H1 (cell line): ENCODE results near the gene THTPA. TPM values are rescaled to one million over a fixed set of nuclear protein-coding genes. Genes with fewer than 3 reads are reported as not detected.

ENCODE experiments used
- CTCF ChIA-PET: fragments of 300-600 bp; sonication (Branson Sonifier 250); formaldehyde crosslinking; loops from one replicate; lab custom pipeline; 2021; ENCODE audit not compliant: partially characterized antibody; lab: Charles Lee
- POLR2A ChIA-PET: fragments of 300-600 bp; sonication (Branson Sonifier 250); formaldehyde crosslinking; loops from one replicate; lab custom pipeline; 2021; ENCODE audit warnings: inconsistent platforms; ENCODE audit not compliant: partially characterized antibody; lab: Charles Lee
- DNase-seq, 2 experiments: peaks; one replicate each; pipeline versions ENCODE4 v3.0.0 to v3.0.0-alpha.2; 2010 to 2022; ENCODE audit warnings: low spot score in 2 of 2, low read depth in 1 of 2, mixed read lengths in 1 of 2
- FAIRE-seq: peaks from 2 replicates; lab custom pipeline; 2011; peaks lifted over from hg19 to GRCh38; lab: Jason Lieb, UNC
- H2AFZ ChIP-seq: 2 replicates; pipeline ENCODE4 v1.8.1; 2012; ENCODE audit warnings: low read length, inconsistent platforms
- H2AK5ac ChIP-seq: 2 replicates; pipeline ENCODE4 v1.6.1; 2013; ENCODE audit warnings: low read depth, low read length
- H2BK120ac ChIP-seq: replicated peaks from 2 replicates; pipeline ENCODE3; 2013; ENCODE audit warnings: low read depth, low read length, inconsistent platforms
- H2BK12ac ChIP-seq: 2 replicates; pipeline ENCODE4 v1.6.1; 2013; ENCODE audit warnings: low read depth, low read length
- H2BK15ac ChIP-seq: 2 replicates; pipeline ENCODE4 v1.6.1; 2013; ENCODE audit warnings: low read length
- H2BK20ac ChIP-seq: 2 replicates; pipeline ENCODE4 v1.6.1; 2013; ENCODE audit warnings: low read length
- H2BK5ac ChIP-seq: 2 replicates; pipeline ENCODE4 v1.6.1; 2013; ENCODE audit warnings: low read depth, low read length
- H3K14ac ChIP-seq: 2 replicates; pipeline ENCODE4 v1.6.1; 2013; ENCODE audit warnings: inconsistent platforms; ENCODE audit not compliant: insufficient read length
- H3K18ac ChIP-seq: 2 replicates; pipeline ENCODE4 v1.6.1; 2013; ENCODE audit warnings: low read length; ENCODE audit errors: extremely low read depth
- H3K23ac ChIP-seq: 2 replicates; pipeline ENCODE4 v1.6.1; 2013; ENCODE audit warnings: inconsistent platforms; ENCODE audit not compliant: insufficient read length
- H3K23me2 ChIP-seq: 2 replicates; pipeline ENCODE4 v1.6.1; 2013; ENCODE audit warnings: low read depth, low read length
- H3K27ac ChIP-seq: 2 replicates; pipeline ENCODE4 v1.6.1; 2011; ENCODE audit warnings: low read depth, low read length, inconsistent platforms
- H3K27me3 ChIP-seq, 4 experiments: replicated peaks in 1 of 4; 1 replicate in 1 of 4; 2 replicates in 3 of 4; pipeline versions ENCODE4 v1.6.1 to v1.8.1; 2011 to 2013; ENCODE audit warnings: low read length in 3 of 4, mild to moderate bottlenecking in 3 of 4, inconsistent platforms in 2 of 4, mixed read lengths in 2 of 4, moderate library complexity in 1 of 4; ENCODE audit not compliant: control insufficient read depth in 3 of 4, insufficient read depth in 3 of 4; ENCODE audit errors: extremely low read depth in 1 of 4
- H3K36me3 ChIP-seq, 4 experiments: 2 replicates each; pipeline versions ENCODE4 v1.6.1 to v1.8.1; 2011 to 2013; ENCODE audit warnings: mild to moderate bottlenecking in 4 of 4, low read length in 3 of 4, moderate library complexity in 2 of 4, control low read depth in 1 of 4, inconsistent platforms in 1 of 4; ENCODE audit not compliant: insufficient read depth in 4 of 4, control insufficient read depth in 2 of 4
- H3K4ac ChIP-seq: replicated peaks from 2 replicates; pipeline ENCODE3; 2013; ENCODE audit warnings: low read length, low read depth, mixed read lengths, inconsistent platforms; ENCODE audit not compliant: insufficient read length
- H3K4me1 ChIP-seq, 4 experiments: replicated peaks in 1 of 4; 1 replicate in 1 of 4; 2 replicates in 3 of 4; pipeline versions ENCODE4 v1.6.1 to v1.8.1; 2011 to 2013; ENCODE audit warnings: low read length in 3 of 4, inconsistent platforms in 2 of 4, mixed read lengths in 1 of 4; ENCODE audit not compliant: insufficient read depth in 4 of 4, control insufficient read depth in 3 of 4
- H3K4me2 ChIP-seq, 2 experiments: 2 replicates each; pipeline versions ENCODE4 v1.6.1 to v1.8.1; 2011 to 2013; ENCODE audit warnings: low read depth in 2 of 2, low read length in 2 of 2, control low read depth in 1 of 2, inconsistent platforms in 1 of 2, mild to moderate bottlenecking in 1 of 2; ENCODE audit not compliant: insufficient read depth in 1 of 2
- H3K4me3 ChIP-seq, 4 experiments: fragments of 200-600, 300-600 bp in 1 of 4; sonication (generic), shearing (Covaris generic), sonication (Bioruptor Twin) in 1 of 4; 2 replicates each; pipeline versions ENCODE4 v1.5.1 to v1.8.1; 2011 to 2016; ENCODE audit warnings: low read length in 4 of 4, low read depth in 3 of 4, control low read depth in 2 of 4, inconsistent platforms in 2 of 4, mild to moderate bottlenecking in 2 of 4, mixed read lengths in 1 of 4, moderate library complexity in 1 of 4; ENCODE audit not compliant: insufficient read depth in 2 of 4; ENCODE audit errors: extremely low read depth in 1 of 4
- H3K56ac ChIP-seq: replicated peaks from 2 replicates; pipeline ENCODE3; 2013; ENCODE audit warnings: low read depth, mild to moderate bottlenecking, mixed read lengths, low read length, inconsistent platforms; ENCODE audit not compliant: insufficient read length
- H3K79me1 ChIP-seq: 2 replicates; pipeline ENCODE4 v1.6.1; 2013; ENCODE audit warnings: low read depth, low read length, control low read depth
- H3K79me2 ChIP-seq, 2 experiments: 2 replicates each; pipeline versions ENCODE4 v1.6.1 to v1.8.1; 2012 to 2013; ENCODE audit warnings: low read length in 2 of 2, mild to moderate bottlenecking in 2 of 2, inconsistent platforms in 1 of 2; ENCODE audit not compliant: insufficient read depth in 2 of 2, control insufficient read depth in 1 of 2
- H3K9ac ChIP-seq, 4 experiments: replicated peaks in 1 of 4; 1 replicate in 1 of 4; 2 replicates in 3 of 4; pipeline versions ENCODE4 v1.6.1 to v1.8.1; 2011 to 2013; ENCODE audit warnings: low read depth in 3 of 4, low read length in 3 of 4, control low read depth in 2 of 4, mild to moderate bottlenecking in 2 of 4, moderate library complexity in 2 of 4, inconsistent platforms in 1 of 4; ENCODE audit errors: extremely low read depth in 1 of 4
- H3K9me3 ChIP-seq, 2 experiments: 2 replicates each; pipeline versions ENCODE4 v1.6.1 to v1.8.1; 2012 to 2013; ENCODE audit warnings: mild to moderate bottlenecking in 2 of 2, moderate library complexity in 2 of 2, control low read depth in 1 of 2, inconsistent platforms in 1 of 2, low read depth in 1 of 2, low read length in 1 of 2, mixed read lengths in 1 of 2; ENCODE audit not compliant: insufficient read depth in 2 of 2
- H4K20me1 ChIP-seq, 2 experiments: replicated peaks in 1 of 2; 2 replicates each; pipeline versions ENCODE3 to v1.8.1; 2011 to 2013; ENCODE audit warnings: inconsistent platforms in 2 of 2, low read length in 2 of 2, mild to moderate bottlenecking in 1 of 2; ENCODE audit not compliant: insufficient read depth in 2 of 2, control insufficient read depth in 1 of 2
- H4K5ac ChIP-seq: 2 replicates; pipeline ENCODE4 v1.6.1; 2013; ENCODE audit warnings: low read length, low read depth, mixed read lengths, inconsistent platforms; ENCODE audit not compliant: insufficient read length
- H4K8ac ChIP-seq: 2 replicates; pipeline ENCODE4 v1.8.0; 2013; ENCODE audit warnings: mild to moderate bottlenecking, moderate library complexity, low read length, inconsistent platforms; ENCODE audit not compliant: insufficient read depth; ENCODE audit errors: extremely low read depth
- H4K91ac ChIP-seq: replicated peaks from 2 replicates; pipeline ENCODE3; 2013; ENCODE audit warnings: low read length, mixed read lengths, inconsistent platforms; ENCODE audit not compliant: insufficient read length
- BRCA1 ChIP-seq: IDR thresholded peaks from 2 replicates; pipeline ENCODE4 v1.6.1; 2012; ENCODE audit warnings: low read depth, low read length, improper control_type of control experiment
- JUND ChIP-seq: IDR thresholded peaks from 2 replicates; pipeline ENCODE4 v1.6.1; 2011; ENCODE audit warnings: mild to moderate bottlenecking, improper control_type of control experiment, low read length
- PHF8 ChIP-seq: fragments of 200-600 bp; sonication (generic); conservative IDR thresholded peaks from 2 replicates; pipeline ENCODE4 v1.7.1; 2012; ENCODE audit warnings: low read depth, mild to moderate bottlenecking, inconsistent platforms, low read length, moderate library complexity
- SAP30 ChIP-seq: fragments of 300-600 bp; sonication (generic); IDR thresholded peaks from 2 replicates; pipeline ENCODE4 v1.7.1; 2012; ENCODE audit warnings: low read length, moderate library complexity, mild to moderate bottlenecking, inconsistent platforms; ENCODE audit not compliant: insufficient read depth, insufficient replicate concordance
- SIN3A ChIP-seq, 2 experiments: IDR thresholded peaks in 1 of 2; conservative IDR thresholded peaks in 1 of 2; 2 replicates each; pipeline ENCODE4 v1.6.1; 2011 to 2012; ENCODE audit warnings: low read length in 2 of 2, improper control_type of control experiment in 1 of 2, low read depth in 1 of 2, mild to moderate bottlenecking in 1 of 2
- SIRT6 ChIP-seq: IDR thresholded peaks from one replicate; pipeline ENCODE4 v1.7.1; 2012; ENCODE audit warnings: low read length, inconsistent platforms
- SRF ChIP-seq: IDR thresholded peaks from 2 replicates; pipeline ENCODE4 v1.6.1; 2011; ENCODE audit warnings: mild to moderate bottlenecking, low read depth, low read length, moderate library complexity
- SUZ12 ChIP-seq: fragments of 200-600 bp; sonication (generic); IDR thresholded peaks from 2 replicates; pipeline ENCODE4 v1.6.1; 2012; ENCODE audit warnings: mild to moderate bottlenecking, inconsistent platforms, low read length, moderate library complexity, mixed read lengths
- ZNF274 ChIP-seq: IDR thresholded peaks from 2 replicates; pipeline ENCODE4 v1.7.0; 2012; ENCODE audit warnings: low read length, borderline replicate concordance; ENCODE audit errors: extremely low read depth
- WGBS, 2 experiments: shearing (Covaris generic) in 1 of 2; methylation state at CpG; one replicate each; pipeline versions ENCODE4 v1.1.6 to v1.1.7; 2013 to 2015; ENCODE audit warnings: low lambda C conversion rate in 2 of 2, mixed read lengths in 2 of 2, inconsistent platforms in 1 of 2, low coverage in 1 of 2, missing lambda C conversion rate in 1 of 2; ENCODE audit not compliant: insufficient replicate concordance in 2 of 2, insufficient coverage in 1 of 2, insufficient read length in 1 of 2; ENCODE audit errors: extremely low coverage in 1 of 2, missing lambda C conversion rate in 1 of 2; 5-methylcytosine and 5-hydroxymethylcytosine counted together
- polyA plus RNA-seq, 7 experiments: library from polyadenylated mRNA; depleted of rRNA in 3 of 7; stranded (reverse) in 5 of 7; unstranded in 2 of 7; fragments of >200 nt in 5 of 7; fragments of 200-250 nt in 2 of 7; gene quantifications; 1 replicate in 5 of 7; 2 replicates in 1 of 7; 4 replicates in 1 of 7; pipeline versions ENCODE4 v1.2.1 to v1.2.3, GENCODE V29; 2011 to 2013; ENCODE audit warnings: missing spikeins in 2 of 7, mixed read lengths in 2 of 7
- total RNA-seq: library from RNA; stranded (reverse); fragmentation: NEBNext Ultra II Directional; extraction: Animal tissue kit (Norgen Biotek cat#: 25700); gene quantifications from 2 replicates; pipeline ENCODE4 v1.2.1, GENCODE V29; 2021

THTPA gene
- total and polyA plus RNA-seq, 2 of the 8 experiments (the other 6 are each of a cell fraction or from before 2014, with no cell fraction given) = 16.6 to 19.0 TPM

DNA sequence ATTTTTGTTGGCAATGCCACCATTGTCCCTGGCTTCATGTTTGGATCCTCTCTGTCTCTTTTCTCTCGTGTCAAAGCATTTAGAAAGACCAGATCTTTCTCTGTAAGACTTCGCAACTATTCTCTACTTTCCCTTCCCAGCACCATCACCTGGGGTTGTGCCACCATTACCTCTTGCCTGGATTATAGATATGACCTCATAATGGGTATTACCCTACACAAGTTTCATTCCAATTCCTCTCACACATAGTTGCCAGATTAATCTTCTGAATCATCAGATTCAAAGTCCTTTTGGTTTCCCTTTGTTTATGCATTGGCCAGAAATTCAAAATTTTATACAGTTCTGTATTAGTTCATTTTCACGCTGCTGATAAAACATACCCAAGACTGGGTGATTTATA, 52.9 kb downstream of the THTPA start:
- TF ChIP-seq ZNF274 (no peak), SRF (no peak), SIRT6 (no peak), PHF8 (no peak), SAP30 (no peak), SIN3A (conservative IDR thresholded peaks at IDR 0.05 in 1 of 2, IDR thresholded peaks at IDR 0.05 in 1 of 2; ENCODE audit: low read depth in 1 of 2, low read length in 2 of 2) (no peak), BRCA1 (no peak), SUZ12 (no peak), JUND (no peak)
- TF ChIP-seq, all 59 proteins: peak for 0
- Histone ChIP-seq H3K23me2 (peaks cover 3% of the 10 kb centered on the region; the same call in 1 of the 2 replicates), H2AK5ac (no peak overlapping the region), H3K9me3 (no peaks in the 10 kb centered on the region; a peak in 1 of 4 replicates), H3K4ac (no peak overlapping the region), H3K4me3 (no peak overlapping the region), H3K27ac (no peak overlapping the region), H2BK20ac (no peak overlapping the region), H4K8ac (no peak overlapping the region), H3K56ac (no peak overlapping the region), H3K9ac (no peak overlapping the region), H3K14ac (no peak overlapping the region), H3K79me2 (no peaks in the 10 kb centered on the region), H4K20me1 (no peaks in the 10 kb centered on the region), H4K91ac (no peak overlapping the region), H3K4me2 (no peak overlapping the region), H2AFZ (no peak overlapping the region), H3K4me1 (no peaks in the 10 kb centered on the region), H3K27me3 (no peaks in the 10 kb centered on the region; a peak in 1 of 7 replicates), H3K23ac (no peak overlapping the region), H3K36me3 (no peaks in the 10 kb centered on the region), H3K18ac (no peak overlapping the region), H4K5ac (no peak overlapping the region), H2BK15ac (no peak overlapping the region), H2BK5ac (no peak overlapping the region), H2BK120ac (no peak overlapping the region), H2BK12ac (no peak overlapping the region), H3K79me1 (no peaks in the 10 kb centered on the region)
- FAIRE-seq = no peak
- 78% methylated on average over 3 of the region's 3 CpGs; no CpG with 5 or more reads in 1 of the 2 experiments for WGBS, 2 experiments
- POLR2A ChIA-PET = no interaction called here
- CTCF ChIA-PET = interaction anchor here (6.1 to 6.2 kb wide), 2 partner anchors 23 to 302 kb away, joined by 20 to 53 read pairs; no protein-coding TSS in a partner anchor
- DNase-seq = no peak
